ENCODE data around the gene SMIM7. TPM values are rescaled to one million over a fixed set of nuclear protein-coding genes. Genes with fewer than 3 reads are reported as not detected.

Gene SMIM7
- total RNA-seq, 1 experiment from 2014 or later: 101 TPM

DNA sequence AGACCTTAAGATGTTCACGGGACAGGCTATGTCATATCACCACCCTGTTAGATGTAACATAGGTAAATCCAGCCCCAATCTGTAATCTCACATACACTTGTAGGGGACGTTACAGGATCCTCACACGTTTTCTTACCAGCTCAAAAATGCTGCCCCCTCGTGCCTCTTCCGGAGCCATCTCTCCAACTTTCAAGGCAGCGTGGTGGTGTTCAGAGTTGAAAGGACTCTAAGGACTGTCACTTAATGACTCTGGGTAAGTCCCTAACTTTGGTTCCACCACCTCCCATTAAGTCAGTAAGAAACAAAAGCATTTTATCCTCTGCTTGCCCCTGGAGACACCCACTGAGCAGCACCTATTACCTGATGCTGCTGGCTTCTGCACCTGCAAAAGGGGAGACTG, 36.4 kb downstream of the SMIM7 start:
- H3K27me3 ChIP-seq (replicated peaks): no peaks in the 10 kb centered on the region
- DNase-seq (ENCODE audit: low read depth in 1 of 2, low spot score in 2 of 2): no peak

DNA sequence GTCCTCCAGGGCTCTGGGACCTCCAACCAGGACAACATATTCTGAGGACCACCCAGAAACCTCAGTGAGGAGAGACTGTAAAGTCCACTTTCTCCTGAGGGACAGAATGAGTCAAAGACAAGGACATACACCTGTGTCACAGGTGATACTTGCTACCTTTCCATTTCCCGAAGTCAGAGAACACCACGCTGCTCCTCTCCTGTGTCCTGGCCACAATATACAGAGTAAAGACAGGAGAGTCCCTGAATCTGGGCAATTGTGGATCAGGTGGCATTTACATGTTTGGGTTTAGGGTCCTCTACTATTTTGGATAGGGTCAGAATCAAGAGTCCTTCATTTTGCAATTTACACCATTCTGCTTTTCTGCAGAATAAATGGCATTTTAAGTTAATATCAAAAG, 36.9 kb downstream of the SMIM7 start:
- Histone ChIP-seq H3K9me3 (replicated peaks) (no peaks in the 10 kb centered on the region), H3K4me3 (no peak overlapping the region), H3K27me3 (replicated peaks) (no peaks in the 10 kb centered on the region), H3K4me1 (replicated peaks) (peaks cover 8% of the 10 kb centered on the region), H3K36me3 (peaks cover 47% of the 10 kb centered on the region), H3K27ac (no peak overlapping the region)
- no peak for DNase-seq (ENCODE audit: low read depth in 1 of 2, low spot score in 2 of 2)

More for the DNA sequence above, 36.4 kb downstream of the SMIM7 start:
- no peaks in the 10 kb centered on the region for H3K9me3 ChIP-seq (replicated peaks)
- H3K4me1 ChIP-seq (replicated peaks): peaks cover 8% of the 10 kb centered on the region
- no peak overlapping the region for H3K4me3 ChIP-seq
- no peak overlapping the region for H3K27ac ChIP-seq
- H3K36me3 ChIP-seq: peaks cover 50% of the 10 kb centered on the region

DNA sequence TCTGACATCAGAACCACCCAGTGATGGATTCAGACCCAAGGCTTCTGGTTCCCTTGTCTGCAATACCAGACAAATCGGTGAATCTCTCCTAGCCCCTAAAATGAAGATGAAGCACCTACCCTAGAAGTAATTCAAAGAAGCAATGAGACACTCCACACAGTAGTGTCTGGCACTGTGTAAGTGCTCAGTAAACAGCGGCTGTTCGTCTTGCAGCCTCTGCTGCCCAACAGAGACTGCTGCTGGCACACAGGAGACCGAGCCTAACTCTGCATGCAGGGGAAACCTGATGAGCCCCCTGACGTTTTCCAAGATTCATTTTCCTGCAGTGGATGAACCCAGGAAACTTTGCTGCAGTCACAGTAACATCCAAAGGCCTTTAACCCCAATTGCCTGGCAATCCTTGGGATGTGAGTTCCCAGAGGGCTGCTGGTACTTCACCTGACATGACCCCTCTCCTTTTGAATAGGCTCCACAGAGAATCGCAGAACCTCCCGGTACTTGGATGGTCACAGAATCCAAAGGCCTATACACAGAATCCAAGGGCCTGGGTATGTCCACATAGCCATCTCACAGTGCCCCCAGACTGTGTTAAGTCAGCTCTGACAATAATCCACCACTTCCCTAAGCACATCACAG, 38.7 kb downstream of the SMIM7 start:
- Histone ChIP-seq H3K4me3 (no peak overlapping the region), H3K27me3 (replicated peaks) (no peaks in the 10 kb centered on the region), H3K36me3 (peaks cover 35% of the 10 kb centered on the region), H3K4me1 (replicated peaks) (peaks cover 5% of the 10 kb centered on the region), H3K27ac (no peak overlapping the region), H3K9me3 (replicated peaks) (no peaks in the 10 kb centered on the region)
- DNase-seq (ENCODE audit: low read depth in 1 of 2, low spot score in 2 of 2): no peak

DNA sequence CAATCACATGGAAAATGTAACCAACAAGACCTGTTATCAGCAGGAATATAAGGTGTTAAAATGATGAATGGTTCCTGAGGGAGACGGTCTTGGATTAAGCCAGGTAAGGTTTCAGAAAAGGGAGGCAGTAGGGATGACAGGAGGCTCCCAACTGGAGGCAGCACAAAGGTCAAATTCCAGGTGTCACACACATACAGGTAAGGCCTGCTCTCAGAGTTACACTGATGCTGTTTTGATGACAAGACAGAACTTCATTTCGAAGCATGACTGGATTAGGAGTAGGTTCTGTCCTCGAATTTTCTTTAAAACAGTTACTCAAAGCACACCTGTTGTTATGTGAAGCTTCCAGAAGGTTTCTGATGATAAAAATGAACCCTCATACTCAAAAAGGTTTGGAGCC, 39.4 kb downstream of the SMIM7 start:
- H3K4me1 ChIP-seq (replicated peaks): no peaks in the 10 kb centered on the region
- H3K27me3 ChIP-seq (replicated peaks): no peaks in the 10 kb centered on the region
- H3K9me3 ChIP-seq (replicated peaks): no peaks in the 10 kb centered on the region
- no peak overlapping the region for H3K27ac ChIP-seq
- H3K36me3 ChIP-seq: peaks cover 28% of the 10 kb centered on the region
- DNase-seq (ENCODE audit: low read depth in 1 of 2, low spot score in 2 of 2): no peak
- no peak overlapping the region for H3K4me3 ChIP-seq

DNA sequence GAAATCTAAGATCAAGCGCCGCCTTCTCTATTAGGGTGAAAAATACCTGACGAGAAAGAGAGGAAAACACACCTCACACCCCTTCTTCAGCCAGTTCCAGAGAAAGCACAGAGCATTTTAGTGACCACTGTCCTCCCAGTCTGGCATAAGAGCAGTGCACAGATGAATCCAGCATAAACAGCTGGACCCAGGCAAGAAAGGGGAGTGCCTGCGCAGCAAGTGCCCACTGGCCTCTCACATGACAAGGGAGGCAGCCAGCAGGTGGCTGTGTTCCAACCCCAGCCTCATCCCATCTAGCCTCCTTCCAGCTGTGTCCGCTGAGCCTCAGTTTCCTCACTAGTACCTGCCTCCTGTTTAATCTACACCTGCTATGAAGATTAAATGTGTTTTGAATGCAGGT, 39.9 kb downstream of the SMIM7 start:
- DNase-seq (ENCODE audit: low read depth in 1 of 2, low spot score in 2 of 2): no peak
- no peaks in the 10 kb centered on the region for H3K9me3 ChIP-seq (replicated peaks)
- no peak overlapping the region for H3K27ac ChIP-seq
- H3K27me3 ChIP-seq (replicated peaks): no peaks in the 10 kb centered on the region
- H3K4me3 ChIP-seq: no peak overlapping the region
- no peaks in the 10 kb centered on the region for H3K4me1 ChIP-seq (replicated peaks)
- H3K36me3 ChIP-seq: peaks cover 24% of the 10 kb centered on the region

DNA sequence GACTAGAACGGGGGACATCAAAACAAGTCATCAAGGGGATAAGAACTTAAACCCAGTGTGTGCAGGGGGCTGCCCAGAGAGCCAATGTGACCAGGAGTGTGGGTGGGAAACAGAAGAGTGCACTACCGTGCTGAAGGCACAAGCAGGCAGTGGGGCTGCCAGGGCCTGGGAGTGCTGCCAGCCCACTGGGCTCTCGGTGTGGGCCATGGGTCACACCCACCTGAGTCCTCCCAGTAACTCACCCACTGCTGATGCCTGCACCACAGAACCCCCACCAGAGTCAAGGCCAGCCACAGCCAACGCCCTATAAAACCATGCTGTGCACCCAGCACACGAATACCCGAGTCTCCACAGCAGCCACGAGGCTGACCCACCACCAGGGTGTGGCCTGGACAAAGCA, 40.5 kb downstream of the SMIM7 start:
- no peaks in the 10 kb centered on the region for H3K9me3 ChIP-seq (replicated peaks)
- peaks cover 18% of the 10 kb centered on the region for H3K36me3 ChIP-seq
- H3K4me1 ChIP-seq (replicated peaks): no peaks in the 10 kb centered on the region
- no peak overlapping the region for H3K4me3 ChIP-seq
- no peak for DNase-seq (ENCODE audit: low read depth in 1 of 2, low spot score in 2 of 2)
- no peaks in the 10 kb centered on the region for H3K27me3 ChIP-seq (replicated peaks)
- no peak overlapping the region for H3K27ac ChIP-seq

DNA sequence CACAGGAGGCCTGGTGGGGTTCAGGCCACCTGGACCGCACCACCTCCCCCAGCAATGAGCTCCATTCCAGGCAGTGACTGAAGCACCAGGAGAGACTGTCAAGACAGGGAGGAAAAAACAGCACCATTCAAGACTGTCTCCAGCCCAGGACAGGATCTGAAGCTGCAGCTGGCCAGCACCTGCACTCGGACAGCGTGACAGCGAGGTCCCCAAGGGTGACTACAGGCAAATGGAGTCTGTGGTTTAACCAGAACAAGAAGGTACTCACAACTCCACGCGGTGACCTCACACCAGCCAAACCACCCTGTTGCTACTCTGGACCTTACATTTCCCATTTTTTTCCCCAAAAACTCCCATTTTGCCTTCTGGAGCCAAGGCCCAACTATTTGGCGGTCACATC, 41.7 kb downstream of the SMIM7 start:
- Histone ChIP-seq H3K27ac (no peak overlapping the region), H3K9me3 (replicated peaks) (no peaks in the 10 kb centered on the region), H3K4me3 (no peak overlapping the region), H3K4me1 (replicated peaks) (no peaks in the 10 kb centered on the region), H3K36me3 (peaks cover 13% of the 10 kb centered on the region), H3K27me3 (replicated peaks) (no peaks in the 10 kb centered on the region)
- DNase-seq (ENCODE audit: low read depth in 1 of 2, low spot score in 2 of 2): no peak

DNA sequence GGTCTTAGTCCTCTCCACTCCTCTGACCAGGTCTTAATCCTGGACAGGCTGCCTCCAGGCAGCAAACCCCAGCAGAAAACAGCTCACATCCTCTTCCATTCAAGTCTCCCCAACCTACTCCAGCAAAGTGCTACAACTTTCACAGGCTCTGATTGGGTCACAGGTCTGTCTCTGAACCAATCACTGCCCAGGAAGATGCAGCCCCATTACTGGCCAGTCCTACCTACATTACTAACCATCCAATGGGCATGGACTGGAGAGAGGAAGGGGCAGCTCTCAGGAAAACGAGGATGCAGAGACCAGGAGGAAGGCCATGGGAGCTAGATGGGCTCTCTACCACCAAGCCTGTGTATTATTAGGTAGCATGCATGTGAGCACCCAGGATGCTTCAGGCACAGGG, 44.1 kb downstream of the SMIM7 start:
- DNase-seq (ENCODE audit: low read depth in 1 of 2, low spot score in 2 of 2): no peak
- H3K9me3 ChIP-seq (replicated peaks): no peaks in the 10 kb centered on the region
- peaks cover 9% of the 10 kb centered on the region; the same call in 1 of the 2 replicates for H3K36me3 ChIP-seq
- no peak overlapping the region for H3K27ac ChIP-seq
- H3K27me3 ChIP-seq (replicated peaks): no peaks in the 10 kb centered on the region
- H3K4me3 ChIP-seq: no peak overlapping the region
- H3K4me1 ChIP-seq (replicated peaks): no peaks in the 10 kb centered on the region

DNA sequence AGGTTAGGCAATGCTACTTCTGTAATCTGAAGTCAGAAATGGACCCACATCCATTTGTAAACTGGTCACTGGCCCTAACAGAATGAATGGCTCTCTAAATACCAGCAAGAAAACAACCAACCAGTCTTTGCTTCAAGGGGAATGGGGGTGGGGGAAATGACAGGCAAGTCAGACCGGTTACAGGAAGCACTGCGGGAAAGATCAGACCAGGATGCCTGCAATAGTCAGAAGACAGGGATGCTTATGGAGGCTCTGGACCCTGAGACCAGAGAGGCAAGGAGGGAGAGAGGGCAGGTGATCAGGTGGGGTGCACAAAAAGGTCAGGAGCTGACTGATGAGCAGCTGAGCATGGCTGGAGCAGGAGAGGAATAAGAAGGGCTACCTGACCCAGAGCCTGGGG, 45.0 kb downstream of the SMIM7 start:
- no peak for DNase-seq (ENCODE audit: low read depth in 1 of 2, low spot score in 2 of 2)
- Histone ChIP-seq H3K27ac (no peak overlapping the region), H3K27me3 (replicated peaks) (no peaks in the 10 kb centered on the region), H3K4me3 (no peak overlapping the region), H3K4me1 (replicated peaks) (no peaks in the 10 kb centered on the region), H3K9me3 (replicated peaks) (no peaks in the 10 kb centered on the region), H3K36me3 (peaks cover 9% of the 10 kb centered on the region; the same call in 1 of the 2 replicates)

DNA sequence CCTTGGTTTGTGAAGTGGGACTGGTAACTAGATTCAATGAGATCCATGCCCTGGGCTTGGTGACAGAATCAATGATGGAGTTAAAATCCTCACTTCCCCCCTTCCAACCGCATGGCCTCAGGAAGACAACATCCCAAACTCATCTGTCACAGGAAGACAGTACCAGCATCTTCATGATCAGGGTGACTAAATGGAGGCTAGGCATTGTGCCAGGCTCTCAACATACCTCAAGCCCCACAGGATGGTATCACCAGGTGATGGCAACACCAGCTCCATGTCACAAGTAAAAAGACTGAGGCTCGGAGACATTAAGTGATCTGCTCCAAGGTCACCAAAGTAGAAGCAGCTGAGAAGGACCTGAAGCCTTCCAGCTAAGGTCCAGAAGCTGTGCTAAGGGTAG, 46.1 kb downstream of the SMIM7 start:
- no peaks in the 10 kb centered on the region for H3K4me1 ChIP-seq (replicated peaks)
- no peaks in the 10 kb centered on the region for H3K9me3 ChIP-seq (replicated peaks)
- no peaks in the 10 kb centered on the region for H3K27me3 ChIP-seq (replicated peaks)
- H3K36me3 ChIP-seq: peaks cover 9% of the 10 kb centered on the region; the same call in 1 of the 2 replicates
- no peak for DNase-seq (ENCODE audit: low read depth in 1 of 2, low spot score in 2 of 2)
- no peak overlapping the region for H3K27ac ChIP-seq
- no peak overlapping the region for H3K4me3 ChIP-seq

DNA sequence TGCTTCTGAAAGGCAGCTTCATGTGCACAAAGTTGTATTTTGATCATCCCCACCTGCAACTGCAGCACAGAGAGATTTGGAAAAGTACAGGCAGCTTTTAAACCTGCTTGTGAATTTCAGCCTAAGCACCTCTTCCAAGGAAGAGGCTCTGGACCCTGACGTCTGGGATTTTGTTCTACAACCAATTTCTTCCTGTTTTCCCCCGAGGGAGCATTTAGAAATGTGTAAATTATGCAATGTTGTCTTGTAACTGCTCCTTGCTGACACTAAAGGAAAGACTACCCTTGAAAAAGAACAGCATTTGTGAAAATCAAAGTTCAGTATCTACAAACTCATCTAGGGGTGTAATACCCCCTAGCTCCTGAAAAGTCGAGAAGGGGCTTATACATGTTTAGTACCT, 47.3 kb downstream of the SMIM7 start:
- Histone ChIP-seq H3K9me3 (replicated peaks) (no peaks in the 10 kb centered on the region), H3K27me3 (replicated peaks) (no peaks in the 10 kb centered on the region), H3K36me3 (peaks cover 13% of the 10 kb centered on the region; the same call in 1 of the 2 replicates), H3K4me3 (no peak overlapping the region), H3K27ac (no peak overlapping the region), H3K4me1 (replicated peaks) (no peaks in the 10 kb centered on the region; the same call in 1 of the 2 replicates)
- DNase-seq (ENCODE audit: low read depth in 1 of 2, low spot score in 2 of 2): no peak

DNA sequence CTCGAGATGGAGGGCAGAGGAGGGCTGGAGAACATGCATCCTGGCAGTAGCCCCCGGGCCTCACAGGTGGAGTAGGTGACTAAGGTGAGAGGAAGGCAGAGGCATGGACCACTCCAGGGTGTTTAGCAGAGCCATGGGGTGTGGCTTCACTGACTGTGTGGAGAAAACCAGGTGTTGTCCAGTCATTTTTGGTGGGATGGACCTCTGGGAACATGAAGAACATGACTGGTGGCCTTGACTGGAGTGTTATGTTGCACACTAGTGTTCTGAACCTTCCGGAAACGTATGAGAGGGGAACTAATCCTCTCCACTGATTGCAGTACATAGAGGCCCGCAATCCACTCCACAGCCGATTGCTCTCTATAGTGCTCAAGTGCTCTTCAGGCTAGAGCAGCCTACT, 48.8 kb downstream of the SMIM7 start:
- H3K27me3 ChIP-seq (replicated peaks): no peaks in the 10 kb centered on the region
- H3K9me3 ChIP-seq (replicated peaks): no peaks in the 10 kb centered on the region
- peaks cover 4% of the 10 kb centered on the region for H3K4me1 ChIP-seq (replicated peaks)
- no peak overlapping the region for H3K27ac ChIP-seq
- DNase-seq (ENCODE audit: low read depth in 1 of 2, low spot score in 2 of 2): no peak
- peaks cover 13% of the 10 kb centered on the region; the same call in 1 of the 2 replicates for H3K36me3 ChIP-seq
- H3K4me3 ChIP-seq: no peak overlapping the region

DNA sequence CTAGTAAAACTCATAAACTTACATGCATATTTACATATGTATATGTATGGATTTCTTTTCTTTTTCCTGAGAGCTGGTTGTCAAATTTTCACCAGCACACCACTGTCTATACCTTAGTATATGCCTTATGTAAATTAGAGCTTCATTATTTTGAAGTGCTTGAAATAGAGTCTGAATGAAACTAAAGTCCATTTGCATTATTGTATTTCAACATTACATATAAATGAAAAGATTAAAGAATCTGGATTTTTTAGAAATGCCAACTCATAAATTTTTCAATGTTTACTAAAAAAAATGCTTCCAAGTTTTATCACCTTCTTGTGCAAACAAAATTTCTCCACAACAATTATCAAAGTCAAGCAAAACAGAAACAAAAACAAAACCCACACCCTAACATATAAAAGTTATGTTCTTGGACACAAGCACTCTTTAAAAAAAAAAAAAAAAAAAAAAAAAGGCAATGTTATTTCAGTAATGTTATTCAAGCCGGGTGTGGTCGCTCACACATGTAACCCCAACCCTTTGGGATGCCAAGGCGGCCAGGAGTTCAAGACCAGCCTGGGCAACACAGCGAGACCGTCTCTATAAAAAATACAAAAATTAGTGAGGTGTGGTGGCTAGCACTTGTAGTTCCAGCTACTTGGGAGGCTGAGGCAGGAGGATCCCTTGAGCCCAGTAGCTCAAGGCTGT, 50.3 kb downstream of the SMIM7 start:
- DNase-seq (ENCODE audit: low read depth in 1 of 2, low spot score in 2 of 2): no peak

DNA sequence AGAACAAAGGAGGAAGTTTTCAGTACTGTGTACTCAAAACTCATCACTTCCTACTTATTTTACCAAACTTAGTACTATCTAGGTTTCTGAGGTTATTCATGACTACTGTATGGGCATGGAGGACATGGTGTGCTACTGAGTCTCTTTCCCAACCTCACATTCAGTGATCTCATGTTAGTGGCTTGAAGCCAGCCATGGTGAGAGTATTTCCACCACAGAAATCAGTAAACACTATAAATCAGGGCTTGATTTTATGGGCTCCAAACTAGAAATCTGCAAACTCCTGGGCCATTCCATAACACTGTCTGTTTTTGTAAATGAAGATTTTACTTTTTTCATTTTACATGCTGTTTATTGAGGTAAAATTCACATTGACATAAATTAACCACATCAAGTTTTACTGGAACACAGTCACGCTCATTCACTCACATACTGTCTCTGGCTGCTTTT, 51.6 kb downstream of the SMIM7 start:
- Histone ChIP-seq H3K4me1 (replicated peaks) (peaks cover 14% of the 10 kb centered on the region), H3K4me3 (no peak overlapping the region), H3K27me3 (replicated peaks) (no peaks in the 10 kb centered on the region), H3K9me3 (replicated peaks) (no peaks in the 10 kb centered on the region), H3K27ac (no peak overlapping the region), H3K36me3 (peaks cover 20% of the 10 kb centered on the region)
- no peak for DNase-seq (ENCODE audit: low read depth in 1 of 2, low spot score in 2 of 2)

More for the DNA sequence above, 50.3 kb downstream of the SMIM7 start:
- peaks cover 14% of the 10 kb centered on the region for H3K4me1 ChIP-seq (replicated peaks)
- no peaks in the 10 kb centered on the region for H3K9me3 ChIP-seq (replicated peaks)
- no peaks in the 10 kb centered on the region for H3K27me3 ChIP-seq (replicated peaks)
- no peak overlapping the region for H3K27ac ChIP-seq
- H3K4me3 ChIP-seq: no peak overlapping the region
- peaks cover 25% of the 10 kb centered on the region for H3K36me3 ChIP-seq
